K562 treated with DMSO at 1 percent for 12 hours (cell line): ENCODE results near the gene COMMD7. TPM values are rescaled to one million over a fixed set of nuclear protein-coding genes. Genes with fewer than 3 reads are reported as not detected.

ENCODE experiments used
- total RNA-seq: library from RNA; unstranded; fragments of 300-600 nt; gene quantifications from 2 replicates; pipeline ENCODE4 v1.2.3, GENCODE V29; 2022; ENCODE audit not compliant: insufficient read depth

Gene COMMD7
- 82.4 and 94.2 TPM in 2 replicates for total RNA-seq

GRCh38 chr20:32743237-32744112, at the start of gene COMMD7:
Gene COMMD7, minus strand, starts transcription at chr20:32743467. Its CDS starts 76 bp downstream, at chr20:32743391.

GRCh38 chr20:32761831-32762753, 18.8 kb upstream of the COMMD7 start, which contains the start of gene DNMT3B:
Gene DNMT3B, plus strand, starts transcription at chr20:32762385. Its CDS starts 17,939 bp downstream, at chr20:32780324.

Other genes with a start within 250 kb of the COMMD7 start
- 4.6 and 11.5 TPM in 2 replicates for gene NOL4L, start 158.1 kb downstream of the COMMD7 start, total RNA-seq
- gene C20orf203, start 69.5 kb downstream of the COMMD7 start, total RNA-seq: 0.44 TPM in 1 of 2 replicates, not detected in the other
- gene DNMT3B, start 18.9 kb upstream of the COMMD7 start, total RNA-seq: 10.6 and 26.5 TPM in 2 replicates
- gene MAPRE1, start 76.5 kb upstream of the COMMD7 start, total RNA-seq: 69.0 and 136 TPM in 2 replicates
- not detected in 2 replicates for gene EFCAB8, start 115.5 kb upstream of the COMMD7 start, total RNA-seq